Left lung (tissue), 10 donors: Measurements from ENCODE around the gene NUDT3. TPM values are rescaled to one million over a fixed set of nuclear protein-coding genes. Genes with fewer than 3 reads are reported as not detected.

Experiments used
- ATAC-seq: fragments of 200-7000 bp; cut with Tn5 transposase; one replicate; pipeline ENCODE4 v1.9.1; 2020; ENCODE audit warnings: moderate library complexity
- DNase-seq, 4 donors: peaks; one replicate each; pipeline ENCODE4 v3.0.0-alpha.2; 2013 to 2020
- H3K27ac ChIP-seq, 2 donors: fragments of 200-600 bp; sonication (generic) in 1 of 2; one replicate each; pipeline versions ENCODE4 v1.5.0 to v1.8.0; 2020 to 2021
- H3K27me3 ChIP-seq, 2 donors: fragments of 200-600 bp; sonication (generic) in 1 of 2; one replicate each; pipeline versions ENCODE4 v1.5.0 to v1.8.0; 2020 to 2021
- H3K36me3 ChIP-seq, 2 donors: fragments of 200-600 bp; sonication (generic) in 1 of 2; one replicate each; pipeline versions ENCODE4 v1.5.0 to v1.8.0; 2020 to 2021
- H3K4me1 ChIP-seq, 2 donors: fragments of 200-600 bp; one replicate each; pipeline ENCODE4 v1.8.0; 2021
- H3K4me3 ChIP-seq, 2 donors: fragments of 200-600 bp; sonication (generic) in 1 of 2; one replicate each; pipeline versions ENCODE4 v1.5.0 to v1.8.0; 2020 to 2021; ENCODE audit warnings: mild to moderate bottlenecking in 1 of 2
- H3K9me3 ChIP-seq, 2 donors: fragments of 200-600 bp; sonication (generic) in 1 of 2; one replicate each; pipeline versions ENCODE4 v1.5.0 to v1.8.0; 2020 to 2021
- CTCF ChIP-seq, 2 donors: fragments of 200-600 bp; sonication (generic) in 1 of 2; IDR thresholded peaks; one replicate each; pipeline versions ENCODE4 v1.5.0 to v1.8.0; 2021; ENCODE audit warnings: antibody characterized with exemption in 2 of 2
- intact Hi-C, 2 donors: fragments of 100-400 bp; cut with DNase I; formaldehyde crosslinking; loops; one replicate each; pipeline versions ENCODE4 v1.11.2 to v1.14.2; 2022
- polyA plus RNA-seq, 6 donors: library from polyadenylated mRNA; unstranded; fragments of 120-200 nt; gene quantifications; one replicate each; pipeline ENCODE4 v1.2.1, GENCODE V29; 2013; ENCODE audit not compliant: insufficient read length in 6 of 6
- total RNA-seq, 2 donors: library from RNA; stranded (reverse); fragmentation: NEBNext Ultra II Directional; extraction: Animal tissue kit (Norgen Biotek cat#: 25700); gene quantifications; one replicate each; pipeline ENCODE4 v1.2.1, GENCODE V29; 2021
- donor health status: DM: no; HTN: yes; CAD: no.
- donor health status: DM: no; HTN: no; CAD: no.

Gene NUDT3
- total and polyA plus RNA-seq, 8 donors, result 10.5 to 27.9 (median 14.9) TPM

- no peak overlapping the region for H3K27ac ChIP-seq
- intact Hi-C loops, result no loop called here
- no peaks in the 10 kb centered on the region for H3K36me3 ChIP-seq
- no peaks in the 10 kb centered on the region for H3K9me3 ChIP-seq
- ATAC-seq (peak; percentile 45), DNase-seq (peak in 1 of 4 donors; percentile 41)
- no peak overlapping the region for H3K4me3 ChIP-seq
- H3K4me1 ChIP-seq, result peaks cover 13 to 25% of the 10 kb centered on the region in 2 donors
- no peak for TF ChIP-seq CTCF (IDR thresholded peaks at IDR 0.05)
- no peaks in the 10 kb centered on the region for H3K27me3 ChIP-seq
Measured at GRCh38 chr6:34301408-34301807, 91.1 kb downstream of the NUDT3 start.

GRCh38 chr6:34300332-34300751, 92.1 kb downstream of the NUDT3 start:
- no peak overlapping the region for H3K27ac ChIP-seq
- no peaks in the 10 kb centered on the region for H3K27me3 ChIP-seq
- peaks cover 0 to 2% of the 10 kb centered on the region in 2 donors for H3K36me3 ChIP-seq
- no peak overlapping the region for H3K4me3 ChIP-seq
- DNase-seq, result no peak
- TF ChIP-seq CTCF (IDR thresholded peaks at IDR 0.05), result no peak
- H3K9me3 ChIP-seq, result no peaks in the 10 kb centered on the region
- peak; percentile 49 for ATAC-seq
- intact Hi-C loops, result no loop called here
- peaks cover 4 to 17% of the 10 kb centered on the region in 2 donors for H3K4me1 ChIP-seq

GRCh38 chr6:34298941-34299340, 93.5 kb downstream of the NUDT3 start:
- no peak overlapping the region for H3K27ac ChIP-seq
- no peak overlapping the region for H3K4me3 ChIP-seq
- H3K4me1 ChIP-seq, result peaks cover 0 to 17% of the 10 kb centered on the region in 2 donors
- intact Hi-C loops, result no loop called here
- H3K36me3 ChIP-seq, result peaks cover 0 to 16% of the 10 kb centered on the region in 2 donors
- H3K27me3 ChIP-seq, result no peaks in the 10 kb centered on the region
- DNase-seq (no peak), ATAC-seq (no peak)
- no peak for TF ChIP-seq CTCF (IDR thresholded peaks at IDR 0.05)
- H3K9me3 ChIP-seq, result no peaks in the 10 kb centered on the region

GRCh38 chr6:34295721-34296120, 96.7 kb downstream of the NUDT3 start:
- no peak for TF ChIP-seq CTCF (IDR thresholded peaks at IDR 0.05)
- no peak for ATAC-seq
- Histone ChIP-seq H3K27ac (no peak overlapping the region), H3K36me3 (peaks cover 0 to 42% of the 10 kb centered on the region in 2 donors), H3K4me3 (no peak overlapping the region), H3K4me1 (peaks cover 0 to 10% of the 10 kb centered on the region in 2 donors), H3K9me3 (no peaks in the 10 kb centered on the region), H3K27me3 (no peaks in the 10 kb centered on the region)
- intact Hi-C loops, result no loop called here
- DNase-seq, result no peak

DNA sequence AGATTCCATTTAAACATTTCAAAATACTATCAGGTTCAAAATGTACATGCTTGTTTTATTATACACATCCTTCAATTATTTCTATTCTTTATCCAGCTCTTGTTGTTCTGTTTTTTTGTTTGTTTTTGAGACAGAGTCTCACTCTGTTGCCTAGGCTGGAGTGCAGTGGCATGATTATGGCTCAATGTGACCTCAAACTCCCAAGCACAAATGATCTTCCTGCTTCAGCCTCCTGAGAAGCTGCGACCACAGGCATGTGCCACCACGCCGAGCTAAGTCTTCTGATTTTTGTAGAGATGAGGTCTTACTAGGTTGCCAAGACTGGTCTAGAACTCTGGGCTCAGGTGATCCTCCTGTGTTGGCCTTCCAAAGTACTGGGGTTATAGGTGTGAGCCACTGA, 99.5 kb downstream of the NUDT3 start:
- Histone ChIP-seq H3K4me3 (no peak overlapping the region), H3K4me1 (peaks cover 0 to 12% of the 10 kb centered on the region in 2 donors), H3K36me3 (peaks cover 0 to 48% of the 10 kb centered on the region in 2 donors), H3K9me3 (no peaks in the 10 kb centered on the region), H3K27me3 (no peaks in the 10 kb centered on the region), H3K27ac (no peak overlapping the region)
- DNase-seq (no peak), ATAC-seq (no peak)
- intact Hi-C loops, result no loop called here
- TF ChIP-seq CTCF (IDR thresholded peaks at IDR 0.05), result no peak
